Tibial nerve (tissue), 4 donors: Measurements from ENCODE around the gene OTOP2.

ENCODE experiments used
- EP300 ChIP-seq, 2 donors: sonication (generic); formaldehyde crosslinking; IDR thresholded peaks; one replicate each; pipeline ENCODE4 v1.6.1; 2017; ENCODE audit warnings: antibody characterized with exemption in 2 of 2, mild to moderate bottlenecking in 1 of 2
- POLR2A ChIP-seq, 2 donors: fragments of 450-650 bp; IDR thresholded peaks; one replicate each; pipeline ENCODE4 v1.6.1; 2017; ENCODE audit warnings: antibody characterized with exemption in 2 of 2, mild to moderate bottlenecking in 2 of 2, moderate library complexity in 2 of 2
- TF ChIP-seq, protein P1 (sequence below), 5 experiments: fragments of 200-600 bp in 3 of 5; fragments of 450-650 bp in 2 of 5; sonication (generic) in 3 of 5; IDR thresholded peaks; one replicate each; pipeline ENCODE4 v1.5.1; 2016 to 2019; ENCODE audit warnings: antibody characterized with exemption in 5 of 5, mild to moderate bottlenecking in 3 of 5, moderate library complexity in 2 of 5

GRCh38 chr17:74947041-74947754 lies 23.1 kb downstream of the OTOP2 start:
- TF ChIP-seq, protein P1, sequence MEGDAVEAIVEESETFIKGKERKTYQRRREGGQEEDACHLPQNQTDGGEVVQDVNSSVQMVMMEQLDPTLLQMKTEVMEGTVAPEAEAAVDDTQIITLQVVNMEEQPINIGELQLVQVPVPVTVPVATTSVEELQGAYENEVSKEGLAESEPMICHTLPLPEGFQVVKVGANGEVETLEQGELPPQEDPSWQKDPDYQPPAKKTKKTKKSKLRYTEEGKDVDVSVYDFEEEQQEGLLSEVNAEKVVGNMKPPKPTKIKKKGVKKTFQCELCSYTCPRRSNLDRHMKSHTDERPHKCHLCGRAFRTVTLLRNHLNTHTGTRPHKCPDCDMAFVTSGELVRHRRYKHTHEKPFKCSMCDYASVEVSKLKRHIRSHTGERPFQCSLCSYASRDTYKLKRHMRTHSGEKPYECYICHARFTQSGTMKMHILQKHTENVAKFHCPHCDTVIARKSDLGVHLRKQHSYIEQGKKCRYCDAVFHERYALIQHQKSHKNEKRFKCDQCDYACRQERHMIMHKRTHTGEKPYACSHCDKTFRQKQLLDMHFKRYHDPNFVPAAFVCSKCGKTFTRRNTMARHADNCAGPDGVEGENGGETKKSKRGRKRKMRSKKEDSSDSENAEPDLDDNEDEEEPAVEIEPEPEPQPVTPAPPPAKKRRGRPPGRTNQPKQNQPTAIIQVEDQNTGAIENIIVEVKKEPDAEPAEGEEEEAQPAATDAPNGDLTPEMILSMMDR (IDR thresholded peaks at IDR 0.05), result no peak
- TF ChIP-seq POLR2A (IDR thresholded peaks at IDR 0.05) (no peak), EP300 (IDR thresholded peaks at IDR 0.05) (no peak)
